K562 (cell line): Measurements from ENCODE around the gene SIMC1. TPM values are rescaled to one million over a fixed set of nuclear protein-coding genes. Genes with fewer than 3 reads are reported as not detected.

Source experiments
- E2F3 ChIP-seq: fragments of 250-450 bp; sonication (Bioruptor Pico); IDR thresholded peaks from 2 replicates; pipeline ENCODE4 v1.4.0; 2020; ENCODE audit warnings: mild to moderate bottlenecking
- ILF3 ChIP-seq: fragments of 450-650 bp; IDR thresholded peaks from 2 replicates; pipeline ENCODE4 v1.6.1; 2018; ENCODE audit warnings: antibody characterized with exemption, mild to moderate bottlenecking, moderate library complexity, borderline replicate concordance
- KAT8 ChIP-seq: fragments of 450-650 bp; IDR thresholded peaks from 2 replicates; pipeline ENCODE4 v1.6.1; 2016; ENCODE audit warnings: low read depth, mild to moderate bottlenecking
- POLR2AphosphoS5 ChIP-seq: IDR thresholded peaks from 2 replicates; pipeline ENCODE4 v1.6.1; 2011; ENCODE audit warnings: mild to moderate bottlenecking, low read depth, low read length, moderate library complexity; ENCODE audit not compliant: control insufficient read depth, insufficient read depth
- POLR2G ChIP-seq: fragments of 200-400 bp; formaldehyde crosslinking; IDR thresholded peaks from 2 replicates; pipeline ENCODE4 v1.6.1; 2017; ENCODE audit warnings: low read depth, mild to moderate bottlenecking, antibody characterized with exemption, low read length, moderate library complexity
- PURB ChIP-seq: sonication (generic); formaldehyde crosslinking; IDR thresholded peaks from 2 replicates; pipeline ENCODE4 v1.9.0; 2021; ENCODE audit warnings: low read depth, mild to moderate bottlenecking, missing genetic modification reagents
- REST ChIP-seq, 2 experiments: fragments of 450-650 bp; formaldehyde crosslinking in 1 of 2; IDR thresholded peaks; 2 replicates each; pipeline versions ENCODE4 v1.4.0 to v1.6.1; 2014 to 2020; ENCODE audit warnings: mild to moderate bottlenecking in 2 of 2, borderline replicate concordance in 1 of 2, low read depth in 1 of 2
- SRF ChIP-seq, 2 experiments: fragments of 250-450, 450-650 bp in 1 of 2; sonication (Bioruptor Pico) in 1 of 2; sonication (generic) in 1 of 2; formaldehyde crosslinking; IDR thresholded peaks; 2 replicates each; pipeline versions ENCODE4 v1.5.0 to v1.5.1; 2020 to 2022; ENCODE audit warnings: mild to moderate bottlenecking in 1 of 2, missing genetic modification reagents in 1 of 2
- YY1 ChIP-seq, 3 experiments: IDR thresholded peaks; 2 replicates each; pipeline ENCODE4 v1.6.1; 2011; ENCODE audit warnings: low read length in 2 of 3, mild to moderate bottlenecking in 2 of 3, moderate library complexity in 2 of 3, borderline replicate concordance in 1 of 3, control low read depth in 1 of 3, low read depth in 1 of 3; ENCODE audit not compliant: insufficient read depth in 3 of 3, insufficient replicate concordance in 2 of 3, control insufficient read depth in 1 of 3, insufficient read length in 1 of 3; ENCODE audit errors: extremely low read depth in 1 of 3
- ZNF12 ChIP-seq: sonication (generic); formaldehyde crosslinking; IDR thresholded peaks from 2 replicates; pipeline ENCODE4 v1.4.0; 2020; ENCODE audit warnings: mild to moderate bottlenecking, missing genetic modification reagents
- ZNF263 ChIP-seq: sonication (generic); formaldehyde crosslinking; IDR thresholded peaks from 2 replicates; pipeline ENCODE4 v1.8.0; 2022; ENCODE audit warnings: mild to moderate bottlenecking, missing genetic modification reagents, borderline replicate concordance
- ZNF830 ChIP-seq: fragments of 250-450 bp; sonication (Bioruptor Pico); IDR thresholded peaks from 2 replicates; pipeline ENCODE4 v1.5.0; 2021; ENCODE audit warnings: mild to moderate bottlenecking
- polyA plus RNA-seq, 8 experiments: library from polyadenylated mRNA; depleted of rRNA in 4 of 8; stranded (reverse) in 5 of 8; unstranded in 3 of 8; fragments of >200 nt; fragmentation: Nextera tagmentation in 2 of 8; fragmentation: Illumina TruSeq in 1 of 8; extraction: Ambion mirVana in 2 of 8; extraction: Trizol in 1 of 8; gene quantifications; 2 replicates each; pipeline versions ENCODE4 v1.2.1 to v1.2.3, GENCODE V29; 2011 to 2014; ENCODE audit warnings: inconsistent platforms in 1 of 8, missing spikeins in 1 of 8
- total RNA-seq, 7 experiments: library from RNA; depleted of rRNA in 6 of 7; stranded (reverse); fragments of >200 nt in 6 of 7; fragmentation: Illumina TruSeq in 2 of 7; extraction: Trizol in 2 of 7; gene quantifications; 2 replicates each; pipeline versions ENCODE4 v1.2.1 to v1.2.3, GENCODE V29; 2011 to 2021; ENCODE audit warnings: low replicate concordance in 1 of 7
- TF ChIP-seq, protein P1 (sequence below): conservative IDR thresholded peaks from 2 replicates; pipeline ENCODE4 v1.6.1; 2011; ENCODE audit warnings: low read depth, mild to moderate bottlenecking, low read length; ENCODE audit not compliant: control insufficient read depth
- TF ChIP-seq, protein P2 (sequence below): IDR thresholded peaks from 2 replicates; pipeline ENCODE4 v1.6.1; 2011; ENCODE audit not compliant: insufficient read length; ENCODE audit errors: extremely low read depth

Gene SIMC1
- total and polyA plus RNA-seq, 9 of the 15 experiments (the other 6 are each of a cell fraction or from before 2014, with no cell fraction given), result 7.2 to 36.3 (median 14.7) TPM

- TF ChIP-seq POLR2AphosphoS5, result peak; percentile 68
- peak; percentile 85 for TF ChIP-seq ZNF830 (CRISPR knock-in tag)
- peak; percentile 74 to 94 (median 87) for TF ChIP-seq YY1 (IDR thresholded peaks at IDR 0.05; ENCODE audit: borderline replicate concordance in 1 of 3, control insufficient read depth in 1 of 3, extremely low read depth in 1 of 3, insufficient read depth in 3 of 3, insufficient read length in 1 of 3, insufficient replicate concordance in 2 of 3, low read depth in 1 of 3, low read length in 2 of 3)
- no peak for TF ChIP-seq ILF3
- peak; percentile 45; the same call in 1 of the 2 replicates for TF ChIP-seq E2F3 (CRISPR knock-in tag)
- peak in 1 of 2 experiments; percentile 51; a peak in 1 of 4 replicates for TF ChIP-seq SRF (CRISPR knock-in tag; IDR thresholded peaks at IDR 0.05)
- no peak for TF ChIP-seq REST (IDR thresholded peaks at IDR 0.05; ENCODE audit: borderline replicate concordance)
- peak; percentile 75; the same call in 1 of the 2 replicates for TF ChIP-seq REST (CRISPR knock-in tag; IDR thresholded peaks at IDR 0.05; ENCODE audit: low read depth)
- TF ChIP-seq POLR2G, result peak; percentile 90
- TF ChIP-seq KAT8, result no peak
- TF ChIP-seq ZNF12 (CRISPR knock-in tag), result no peak
- TF ChIP-seq, protein P1, sequence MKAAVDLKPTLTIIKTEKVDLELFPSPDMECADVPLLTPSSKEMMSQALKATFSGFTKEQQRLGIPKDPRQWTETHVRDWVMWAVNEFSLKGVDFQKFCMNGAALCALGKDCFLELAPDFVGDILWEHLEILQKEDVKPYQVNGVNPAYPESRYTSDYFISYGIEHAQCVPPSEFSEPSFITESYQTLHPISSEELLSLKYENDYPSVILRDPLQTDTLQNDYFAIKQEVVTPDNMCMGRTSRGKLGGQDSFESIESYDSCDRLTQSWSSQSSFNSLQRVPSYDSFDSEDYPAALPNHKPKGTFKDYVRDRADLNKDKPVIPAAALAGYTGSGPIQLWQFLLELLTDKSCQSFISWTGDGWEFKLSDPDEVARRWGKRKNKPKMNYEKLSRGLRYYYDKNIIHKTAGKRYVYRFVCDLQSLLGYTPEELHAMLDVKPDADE, result peak; percentile 36; the same call in 1 of the 2 replicates
- TF ChIP-seq ZNF263 (CRISPR knock-in tag), result peak; percentile 92
- TF ChIP-seq, protein P2, sequence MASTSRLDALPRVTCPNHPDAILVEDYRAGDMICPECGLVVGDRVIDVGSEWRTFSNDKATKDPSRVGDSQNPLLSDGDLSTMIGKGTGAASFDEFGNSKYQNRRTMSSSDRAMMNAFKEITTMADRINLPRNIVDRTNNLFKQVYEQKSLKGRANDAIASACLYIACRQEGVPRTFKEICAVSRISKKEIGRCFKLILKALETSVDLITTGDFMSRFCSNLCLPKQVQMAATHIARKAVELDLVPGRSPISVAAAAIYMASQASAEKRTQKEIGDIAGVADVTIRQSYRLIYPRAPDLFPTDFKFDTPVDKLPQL, result peak; percentile 50
- TF ChIP-seq PURB (CRISPR knock-in tag), result no peak
Observed at GRCh38 chr5:176389135-176390123, 151.2 kb downstream of the SIMC1 start (continued).
